ENCODE results near the gene LDB2.
"Not testable (repeated sequence)": the region's sequence is repeated elsewhere in the genome, so short reads cannot be mapped to it uniquely, and the experiment has no call there.

Gene LDB2

GRCh38 chr4:16646459-16646858 lies 252.0 kb downstream of the LDB2 start:
- DNase-seq (ENCODE audit: low read depth in 2 of 2), result no peak

- no peak for DNase-seq (ENCODE audit: low read depth in 2 of 2)
These were observed 254.6 kb downstream of the LDB2 start for GRCh38 chr4:16643893-16644292.

- DNase-seq (ENCODE audit: low read depth in 2 of 2), result no peak
These were observed 255.5 kb downstream of the LDB2 start for GRCh38 chr4:16642897-16643296.

DNA sequence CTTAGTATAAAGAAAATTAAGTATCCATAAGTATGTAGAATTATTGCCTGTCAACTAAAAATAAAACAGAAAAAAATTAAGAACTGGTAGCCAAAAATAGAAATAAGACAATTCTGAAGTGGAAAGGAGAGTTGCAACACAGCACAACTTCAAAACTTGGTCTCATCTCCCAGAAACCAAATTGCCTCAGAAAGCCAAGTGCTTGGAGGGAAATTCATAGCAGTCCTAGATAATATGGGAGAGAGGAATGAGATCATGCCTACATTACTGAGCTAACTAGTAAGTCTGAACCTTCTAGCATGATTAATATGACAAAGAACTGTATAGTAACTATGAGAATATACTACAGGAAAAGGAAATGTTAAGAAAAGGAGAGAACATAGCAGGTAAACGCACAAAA lies 256.5 kb downstream of the LDB2 start:
- DNase-seq (ENCODE audit: low read depth in 2 of 2), result no peak

DNA sequence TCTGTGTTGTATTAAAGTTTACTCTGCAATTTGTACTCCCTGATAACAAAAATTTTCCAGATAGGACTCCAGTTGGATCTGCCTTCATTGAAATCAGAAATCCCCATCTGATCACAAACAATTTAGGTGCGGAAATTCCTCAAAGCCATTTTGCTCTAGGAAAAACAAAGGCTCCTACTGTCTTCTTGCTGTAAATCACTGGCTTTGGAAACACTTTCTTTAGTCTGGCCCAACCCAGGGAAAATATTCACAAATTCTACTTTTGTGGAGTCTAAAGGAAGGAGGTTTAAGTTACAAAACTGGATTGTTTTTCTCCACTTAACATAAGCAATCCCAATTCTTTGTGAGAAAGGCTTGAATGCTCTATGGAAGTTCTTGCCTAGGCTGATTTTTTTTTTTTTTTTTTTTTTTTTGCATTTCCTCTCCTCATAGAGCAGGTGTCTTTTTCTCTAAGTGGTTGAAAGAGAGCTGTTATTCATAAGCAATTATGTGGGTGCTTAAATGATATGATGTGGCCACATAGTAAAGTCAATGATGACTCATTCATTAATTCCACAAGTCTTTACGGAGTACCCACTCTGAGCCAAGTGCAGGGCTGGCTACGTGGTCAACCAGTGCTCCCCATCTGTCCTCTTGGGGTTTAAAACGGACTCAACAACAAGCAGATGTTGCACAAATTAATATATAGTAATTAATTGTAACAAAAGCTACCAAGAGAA lies 261.4 kb downstream of the LDB2 start:
- no peak for DNase-seq (ENCODE audit: low read depth in 2 of 2)

DNA sequence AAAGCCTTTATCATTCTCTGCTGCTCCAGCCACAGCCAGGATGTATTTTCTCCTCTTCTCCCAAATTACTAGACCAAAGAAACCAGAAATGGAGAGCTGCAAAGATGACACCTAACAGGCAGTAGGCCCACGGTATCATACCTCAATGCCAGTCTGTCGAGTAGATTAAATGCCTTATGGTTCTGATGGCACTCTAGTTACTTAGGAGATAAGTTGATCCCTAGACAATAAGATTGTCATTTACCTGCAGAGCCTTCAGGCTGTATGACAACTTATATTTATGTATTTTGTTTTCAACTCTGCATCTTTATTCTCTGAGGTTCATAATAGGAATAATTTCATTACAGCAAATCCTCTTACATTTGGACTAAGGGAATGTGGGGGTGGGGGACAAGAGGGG lies 262.1 kb downstream of the LDB2 start:
- DNase-seq (ENCODE audit: low read depth in 2 of 2), result no peak

- not testable (repeated sequence) for DNase-seq (ENCODE audit: low read depth in 2 of 2)
These were observed 269.2 kb downstream of the LDB2 start for GRCh38 chr4:16629274-16629673.

- DNase-seq (ENCODE audit: low read depth in 2 of 2), result not testable (repeated sequence)
These were observed 269.6 kb downstream of the LDB2 start for GRCh38 chr4:16628835-16629234.

GRCh38 chr4:16627999-16628398 lies 270.4 kb downstream of the LDB2 start:
- no peak for DNase-seq (ENCODE audit: low read depth in 2 of 2)

- DNase-seq (ENCODE audit: low read depth in 2 of 2), result no peak
These were observed 271.5 kb downstream of the LDB2 start for GRCh38 chr4:16626945-16627344.

GRCh38 chr4:16622826-16623225 lies 275.6 kb downstream of the LDB2 start:
- DNase-seq (ENCODE audit: low read depth in 2 of 2), result no peak

GRCh38 chr4:16617435-16617834 lies 281.0 kb downstream of the LDB2 start:
- DNase-seq (ENCODE audit: low read depth in 2 of 2), result no peak

DNA sequence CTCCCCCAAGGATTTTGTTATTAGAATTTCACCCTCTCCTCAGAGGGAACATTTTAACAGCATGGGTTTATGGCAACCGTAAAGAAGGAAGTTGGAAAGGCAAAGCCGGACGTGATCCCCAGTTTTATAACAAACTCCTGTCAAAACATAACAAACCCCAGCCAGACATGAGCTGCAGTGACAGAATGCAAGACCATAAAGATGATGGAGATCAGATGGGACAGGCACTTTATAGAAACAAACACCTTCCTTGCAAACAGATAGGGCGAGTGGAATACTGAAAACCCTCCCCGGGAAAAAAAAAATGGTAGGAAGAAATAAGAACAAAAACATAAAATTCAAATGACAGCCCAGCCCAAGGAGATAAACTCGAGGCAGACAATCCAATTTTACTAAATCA lies 281.4 kb downstream of the LDB2 start:
- DNase-seq (ENCODE audit: low read depth in 2 of 2), result no peak

- DNase-seq (ENCODE audit: low read depth in 2 of 2), result no peak
These were observed 289.2 kb downstream of the LDB2 start for GRCh38 chr4:16609170-16609758.

DNA sequence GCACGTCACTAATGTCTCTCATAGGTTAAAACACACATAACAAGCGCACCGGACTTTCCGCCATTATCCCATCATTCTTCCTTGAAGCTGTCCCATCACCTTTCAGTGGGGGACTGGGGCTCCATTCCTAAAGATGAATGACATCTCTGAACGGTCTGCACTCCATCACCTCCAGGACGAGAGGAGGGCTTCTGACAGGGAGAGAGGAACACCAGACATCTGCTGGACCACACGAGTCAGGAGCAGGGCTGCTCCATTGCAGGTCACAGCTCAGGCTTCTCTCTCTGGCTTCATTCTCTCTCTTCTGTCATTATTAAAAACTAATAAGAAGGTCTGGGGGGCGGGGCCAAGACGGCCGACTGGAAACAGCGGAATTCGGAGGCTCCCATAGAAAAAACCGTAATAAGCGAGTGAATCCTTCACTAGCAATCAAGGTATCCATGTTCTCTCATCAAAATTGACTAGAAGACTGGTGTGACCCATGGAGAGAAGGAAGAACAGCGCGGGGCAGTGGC lies 289.8 kb downstream of the LDB2 start:
- DNase-seq (ENCODE audit: low read depth in 2 of 2), result no peak

GRCh38 chr4:16608123-16608522 lies 290.3 kb downstream of the LDB2 start:
- DNase-seq (ENCODE audit: low read depth in 2 of 2), result no peak

DNA sequence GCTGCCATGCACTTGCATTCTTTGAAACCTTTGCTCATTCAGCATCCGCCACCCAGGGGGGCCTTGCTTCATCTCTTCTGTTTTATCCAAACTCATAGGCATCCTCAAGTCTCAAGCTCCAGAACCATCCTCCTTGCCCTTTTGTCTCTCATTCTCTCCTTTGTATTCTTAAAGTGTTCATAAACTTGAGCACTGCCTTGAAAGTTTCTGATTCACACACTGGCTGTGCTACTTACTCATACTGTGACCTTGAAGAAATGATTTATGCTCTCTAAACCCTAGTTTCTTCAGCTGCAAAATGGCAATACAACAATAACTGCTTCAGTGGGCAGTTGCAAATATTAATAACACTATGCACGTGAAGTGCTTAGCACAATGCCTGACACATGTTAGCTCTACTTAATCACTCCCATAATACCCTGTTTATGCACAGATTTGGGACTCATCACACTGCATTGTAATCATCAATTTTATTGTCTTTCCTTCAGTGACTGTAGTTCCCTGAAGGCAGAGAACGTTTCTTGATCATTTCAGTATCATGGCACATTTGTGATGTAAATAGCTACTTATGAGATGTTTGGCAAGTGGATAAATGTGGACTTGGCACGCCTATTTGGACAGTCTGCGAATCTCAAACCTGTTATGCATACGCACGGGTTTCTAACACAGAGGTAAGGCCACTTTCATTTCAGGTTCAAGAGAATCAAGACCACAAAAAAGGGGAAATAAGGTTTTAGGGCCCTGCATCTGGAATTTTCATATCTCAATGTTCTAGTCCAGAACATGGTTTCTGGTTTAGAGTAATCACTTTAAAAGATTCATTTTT lies 291.0 kb downstream of the LDB2 start:
- no peak for DNase-seq (ENCODE audit: low read depth in 2 of 2)

- no peak for DNase-seq (ENCODE audit: low read depth in 2 of 2)
These were observed 291.8 kb downstream of the LDB2 start for GRCh38 chr4:16606691-16607090.

DNA sequence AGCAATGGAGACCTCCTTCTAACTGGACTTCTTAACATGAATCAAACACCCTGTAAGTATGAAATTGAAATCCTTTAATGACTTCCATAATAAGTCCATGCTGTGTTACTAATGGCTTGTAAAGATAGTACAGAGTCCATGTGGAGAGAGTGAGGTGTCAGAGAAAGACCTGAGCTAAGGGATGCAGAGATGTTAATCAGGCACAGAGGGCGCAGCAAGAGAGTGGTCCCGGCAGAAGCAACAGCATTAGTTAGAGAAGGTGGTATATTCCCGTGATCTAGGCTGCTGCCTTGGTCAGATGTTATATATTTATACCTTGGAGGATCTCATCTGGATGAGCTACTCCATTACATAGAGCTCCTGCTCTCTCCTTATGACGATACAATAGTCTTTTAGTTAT lies 295.3 kb downstream of the LDB2 start:
- no peak for DNase-seq (ENCODE audit: low read depth in 2 of 2)

- no peak for DNase-seq (ENCODE audit: low read depth in 2 of 2)
These were observed 299.7 kb downstream of the LDB2 start for GRCh38 chr4:16598597-16599206.

DNA sequence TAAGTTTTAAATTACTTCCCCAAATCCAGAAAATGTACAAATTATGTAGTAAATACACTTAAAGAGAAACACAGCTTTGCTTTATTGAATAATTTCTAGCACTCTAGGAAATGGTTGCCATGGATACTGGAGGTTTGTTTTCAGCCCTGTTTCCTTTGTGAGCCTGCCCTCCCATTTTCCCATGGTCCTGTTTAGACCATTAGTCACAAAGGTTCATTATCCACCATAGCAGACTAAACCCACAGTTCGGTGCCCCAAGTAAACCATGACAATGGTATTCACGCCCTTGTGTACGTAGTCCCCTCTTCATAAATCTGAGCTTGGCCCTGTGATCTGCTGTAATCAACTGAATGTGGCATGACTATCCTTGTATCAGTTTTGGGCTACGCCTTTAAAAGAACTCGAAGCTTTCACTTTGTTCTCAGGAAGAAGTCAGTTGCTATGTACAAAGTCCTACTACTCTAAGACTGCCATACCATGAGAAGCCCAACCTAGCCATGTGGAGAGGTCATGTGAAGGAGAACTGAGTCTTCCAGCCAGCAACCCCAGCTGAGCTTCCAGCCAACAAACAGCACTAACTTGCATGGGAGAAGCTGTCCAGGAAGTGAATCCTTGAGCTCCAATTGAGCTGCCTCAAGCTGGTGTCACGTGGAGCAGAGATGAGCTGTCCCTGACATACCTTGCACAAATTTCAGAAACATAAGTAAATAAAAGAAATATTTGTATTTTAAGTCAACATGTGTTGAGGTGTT lies 300.4 kb downstream of the LDB2 start:
- DNase-seq (ENCODE audit: low read depth in 2 of 2), result no peak

DNA sequence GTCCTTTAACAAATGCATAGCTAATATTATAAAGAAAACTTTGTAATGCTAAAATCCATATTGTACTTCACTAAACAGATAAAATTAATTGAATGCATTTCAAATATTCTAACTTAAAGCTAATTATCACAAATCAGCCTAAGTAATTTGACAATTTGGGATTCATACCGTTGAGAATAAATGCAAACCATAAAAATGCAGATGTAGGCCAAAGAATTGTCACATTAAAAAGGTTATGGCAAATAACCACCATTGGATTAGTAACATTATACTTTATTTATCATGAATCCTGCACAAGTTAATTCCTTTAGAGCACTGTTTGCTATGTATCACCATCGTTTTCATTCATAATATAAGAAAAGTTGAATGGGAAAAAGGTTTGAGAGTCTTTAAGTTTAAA lies 301.0 kb downstream of the LDB2 start:
- no peak for DNase-seq (ENCODE audit: low read depth in 2 of 2)
